ENCODE measurements around the gene CEP85L. TPM values are rescaled to one million over a fixed set of nuclear protein-coding genes. Genes with fewer than 3 reads are reported as not detected.

CEP85L gene
- total and polyA plus RNA-seq, 2 experiments from 2014 or later, result 9.1 to 10.1 TPM

GRCh38 chr6:118469468-118469867 is 181.9 kb downstream of the CEP85L start:
- Mint-ChIP-seq H3K27ac (no peak overlapping the region), H3K27me3 (ENCODE audit: insufficient read depth, low read depth, poor library complexity) (no peaks in the 10 kb centered on the region), H3K4me1 (peaks cover 6% of the 10 kb centered on the region; the same call in 2 of the 3 replicates), H3K9me3 (no peaks in the 10 kb centered on the region), H3K36me3 (ENCODE audit: low read depth) (no peaks in the 10 kb centered on the region), H3K4me3 (no peak overlapping the region)
- no peaks in the 10 kb centered on the region for H3F3A ChIP-seq (replicated peaks; ENCODE audit: low read depth)
- H3K4me3 ChIP-seq, result no peak overlapping the region
- no peaks in the 10 kb centered on the region for H3K27me3 ChIP-seq (ENCODE audit: insufficient read depth)
- ATAC-seq, result no peak
- no peak overlapping the region for H2AFZ ChIP-seq
- no peaks in the 10 kb centered on the region for H3K36me3 ChIP-seq (ENCODE audit: insufficient read depth)
- no peaks in the 10 kb centered on the region for H3K4me1 ChIP-seq (ENCODE audit: insufficient read depth)
- no peak for DNase-seq (ENCODE audit: low spot score)
- H3K79me2 ChIP-seq (replicated peaks; ENCODE audit: insufficient read depth), result no peaks in the 10 kb centered on the region
- no peak overlapping the region for H3K27ac ChIP-seq (ENCODE audit: low read depth)
- TF ChIP-seq CREB1 (CRISPR knock-in tag; IDR thresholded peaks at IDR 0.05; ENCODE audit: low read depth), result no peak
- TF ChIP-seq ZNF114 (CRISPR knock-in tag; IDR thresholded peaks at IDR 0.05), result no peak
- no peak for TF ChIP-seq EZH2phosphoT487 (IDR thresholded peaks at IDR 0.05; ENCODE audit: unreplicated experiment)
- no peak for TF ChIP-seq STAT1 (IDR thresholded peaks at IDR 0.05; ENCODE audit: unreplicated experiment)
- no peak for TF ChIP-seq JUNB (IDR thresholded peaks at IDR 0.05; ENCODE audit: unreplicated experiment)
- TF ChIP-seq ZNF331 (CRISPR knock-in tag; IDR thresholded peaks at IDR 0.05; ENCODE audit: low read depth), result no peak
- TF ChIP-seq EZH2 (IDR thresholded peaks at IDR 0.05; ENCODE audit: low read depth, unreplicated experiment), result no peak
- TF ChIP-seq, protein P1, sequence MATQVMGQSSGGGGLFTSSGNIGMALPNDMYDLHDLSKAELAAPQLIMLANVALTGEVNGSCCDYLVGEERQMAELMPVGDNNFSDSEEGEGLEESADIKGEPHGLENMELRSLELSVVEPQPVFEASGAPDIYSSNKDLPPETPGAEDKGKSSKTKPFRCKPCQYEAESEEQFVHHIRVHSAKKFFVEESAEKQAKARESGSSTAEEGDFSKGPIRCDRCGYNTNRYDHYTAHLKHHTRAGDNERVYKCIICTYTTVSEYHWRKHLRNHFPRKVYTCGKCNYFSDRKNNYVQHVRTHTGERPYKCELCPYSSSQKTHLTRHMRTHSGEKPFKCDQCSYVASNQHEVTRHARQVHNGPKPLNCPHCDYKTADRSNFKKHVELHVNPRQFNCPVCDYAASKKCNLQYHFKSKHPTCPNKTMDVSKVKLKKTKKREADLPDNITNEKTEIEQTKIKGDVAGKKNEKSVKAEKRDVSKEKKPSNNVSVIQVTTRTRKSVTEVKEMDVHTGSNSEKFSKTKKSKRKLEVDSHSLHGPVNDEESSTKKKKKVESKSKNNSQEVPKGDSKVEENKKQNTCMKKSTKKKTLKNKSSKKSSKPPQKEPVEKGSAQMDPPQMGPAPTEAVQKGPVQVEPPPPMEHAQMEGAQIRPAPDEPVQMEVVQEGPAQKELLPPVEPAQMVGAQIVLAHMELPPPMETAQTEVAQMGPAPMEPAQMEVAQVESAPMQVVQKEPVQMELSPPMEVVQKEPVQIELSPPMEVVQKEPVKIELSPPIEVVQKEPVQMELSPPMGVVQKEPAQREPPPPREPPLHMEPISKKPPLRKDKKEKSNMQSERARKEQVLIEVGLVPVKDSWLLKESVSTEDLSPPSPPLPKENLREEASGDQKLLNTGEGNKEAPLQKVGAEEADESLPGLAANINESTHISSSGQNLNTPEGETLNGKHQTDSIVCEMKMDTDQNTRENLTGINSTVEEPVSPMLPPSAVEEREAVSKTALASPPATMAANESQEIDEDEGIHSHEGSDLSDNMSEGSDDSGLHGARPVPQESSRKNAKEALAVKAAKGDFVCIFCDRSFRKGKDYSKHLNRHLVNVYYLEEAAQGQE (IDR thresholded peaks at IDR 0.05; ENCODE audit: unreplicated experiment), result no peak
- no peak for TF ChIP-seq NANOG (IDR thresholded peaks at IDR 0.05; ENCODE audit: borderline replicate concordance)
- TF ChIP-seq POLR2AphosphoS5 (IDR thresholded peaks at IDR 0.05; ENCODE audit: low read depth), result no peak
- TF ChIP-seq, protein P2, sequence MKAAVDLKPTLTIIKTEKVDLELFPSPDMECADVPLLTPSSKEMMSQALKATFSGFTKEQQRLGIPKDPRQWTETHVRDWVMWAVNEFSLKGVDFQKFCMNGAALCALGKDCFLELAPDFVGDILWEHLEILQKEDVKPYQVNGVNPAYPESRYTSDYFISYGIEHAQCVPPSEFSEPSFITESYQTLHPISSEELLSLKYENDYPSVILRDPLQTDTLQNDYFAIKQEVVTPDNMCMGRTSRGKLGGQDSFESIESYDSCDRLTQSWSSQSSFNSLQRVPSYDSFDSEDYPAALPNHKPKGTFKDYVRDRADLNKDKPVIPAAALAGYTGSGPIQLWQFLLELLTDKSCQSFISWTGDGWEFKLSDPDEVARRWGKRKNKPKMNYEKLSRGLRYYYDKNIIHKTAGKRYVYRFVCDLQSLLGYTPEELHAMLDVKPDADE (IDR thresholded peaks at IDR 0.05), result no peak
- no peak for TF ChIP-seq CTCF (conservative IDR thresholded peaks at IDR 0.05; ENCODE audit: low read depth in 2 of 2)
- TF ChIP-seq, protein P3, sequence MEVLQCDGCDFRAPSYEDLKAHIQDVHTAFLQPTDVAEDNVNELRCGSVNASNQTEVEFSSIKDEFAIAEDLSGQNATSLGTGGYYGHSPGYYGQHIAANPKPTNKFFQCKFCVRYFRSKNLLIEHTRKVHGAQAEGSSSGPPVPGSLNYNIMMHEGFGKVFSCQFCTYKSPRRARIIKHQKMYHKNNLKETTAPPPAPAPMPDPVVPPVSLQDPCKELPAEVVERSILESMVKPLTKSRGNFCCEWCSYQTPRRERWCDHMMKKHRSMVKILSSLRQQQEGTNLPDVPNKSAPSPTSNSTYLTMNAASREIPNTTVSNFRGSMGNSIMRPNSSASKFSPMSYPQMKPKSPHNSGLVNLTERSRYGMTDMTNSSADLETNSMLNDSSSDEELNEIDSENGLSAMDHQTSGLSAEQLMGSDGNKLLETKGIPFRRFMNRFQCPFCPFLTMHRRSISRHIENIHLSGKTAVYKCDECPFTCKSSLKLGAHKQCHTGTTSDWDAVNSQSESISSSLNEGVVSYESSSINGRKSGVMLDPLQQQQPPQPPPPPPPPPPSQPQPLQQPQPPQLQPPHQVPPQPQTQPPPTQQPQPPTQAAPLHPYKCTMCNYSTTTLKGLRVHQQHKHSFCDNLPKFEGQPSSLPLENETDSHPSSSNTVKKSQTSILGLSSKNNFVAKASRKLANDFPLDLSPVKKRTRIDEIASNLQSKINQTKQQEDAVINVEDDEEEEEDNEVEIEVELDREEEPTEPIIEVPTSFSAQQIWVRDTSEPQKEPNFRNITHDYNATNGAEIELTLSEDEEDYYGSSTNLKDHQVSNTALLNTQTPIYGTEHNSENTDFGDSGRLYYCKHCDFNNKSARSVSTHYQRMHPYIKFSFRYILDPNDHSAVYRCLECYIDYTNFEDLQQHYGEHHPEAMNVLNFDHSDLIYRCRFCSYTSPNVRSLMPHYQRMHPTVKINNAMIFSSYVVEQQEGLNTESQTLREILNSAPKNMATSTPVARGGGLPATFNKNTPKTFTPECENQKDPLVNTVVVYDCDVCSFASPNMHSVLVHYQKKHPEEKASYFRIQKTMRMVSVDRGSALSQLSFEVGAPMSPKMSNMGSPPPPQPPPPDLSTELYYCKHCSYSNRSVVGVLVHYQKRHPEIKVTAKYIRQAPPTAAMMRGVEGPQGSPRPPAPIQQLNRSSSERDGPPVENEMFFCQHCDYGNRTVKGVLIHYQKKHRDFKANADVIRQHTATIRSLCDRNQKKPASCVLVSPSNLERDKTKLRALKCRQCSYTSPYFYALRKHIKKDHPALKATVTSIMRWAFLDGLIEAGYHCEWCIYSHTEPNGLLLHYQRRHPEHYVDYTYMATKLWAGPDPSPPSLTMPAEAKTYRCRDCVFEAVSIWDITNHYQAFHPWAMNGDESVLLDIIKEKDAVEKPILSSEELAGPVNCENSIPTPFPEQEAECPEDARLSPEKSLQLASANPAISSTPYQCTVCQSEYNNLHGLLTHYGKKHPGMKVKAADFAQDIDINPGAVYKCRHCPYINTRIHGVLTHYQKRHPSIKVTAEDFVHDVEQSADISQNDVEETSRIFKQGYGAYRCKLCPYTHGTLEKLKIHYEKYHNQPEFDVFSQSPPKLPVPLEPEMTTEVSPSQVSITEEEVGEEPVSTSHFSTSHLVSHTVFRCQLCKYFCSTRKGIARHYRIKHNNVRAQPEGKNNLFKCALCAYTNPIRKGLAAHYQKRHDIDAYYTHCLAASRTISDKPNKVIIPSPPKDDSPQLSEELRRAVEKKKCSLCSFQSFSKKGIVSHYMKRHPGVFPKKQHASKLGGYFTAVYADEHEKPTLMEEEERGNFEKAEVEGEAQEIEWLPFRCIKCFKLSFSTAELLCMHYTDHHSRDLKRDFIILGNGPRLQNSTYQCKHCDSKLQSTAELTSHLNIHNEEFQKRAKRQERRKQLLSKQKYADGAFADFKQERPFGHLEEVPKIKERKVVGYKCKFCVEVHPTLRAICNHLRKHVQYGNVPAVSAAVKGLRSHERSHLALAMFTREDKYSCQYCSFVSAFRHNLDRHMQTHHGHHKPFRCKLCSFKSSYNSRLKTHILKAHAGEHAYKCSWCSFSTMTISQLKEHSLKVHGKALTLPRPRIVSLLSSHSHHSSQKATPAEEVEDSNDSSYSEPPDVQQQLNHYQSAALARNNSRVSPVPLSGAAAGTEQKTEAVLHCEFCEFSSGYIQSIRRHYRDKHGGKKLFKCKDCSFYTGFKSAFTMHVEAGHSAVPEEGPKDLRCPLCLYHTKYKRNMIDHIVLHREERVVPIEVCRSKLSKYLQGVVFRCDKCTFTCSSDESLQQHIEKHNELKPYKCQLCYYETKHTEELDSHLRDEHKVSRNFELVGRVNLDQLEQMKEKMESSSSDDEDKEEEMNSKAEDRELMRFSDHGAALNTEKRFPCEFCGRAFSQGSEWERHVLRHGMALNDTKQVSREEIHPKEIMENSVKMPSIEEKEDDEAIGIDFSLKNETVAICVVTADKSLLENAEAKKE (CRISPR knock-in tag; IDR thresholded peaks at IDR 0.05), result no peak
- no peak overlapping the region for H3K4me2 ChIP-seq
- no peaks in the 10 kb centered on the region for H4K20me1 ChIP-seq (replicated peaks; ENCODE audit: insufficient read depth)
- H3K9me2 ChIP-seq (ENCODE audit: insufficient read depth), result no peaks in the 10 kb centered on the region
